Endodermal cell (in vitro differentiated cells): Measurements from ENCODE around the gene ZCCHC9. TPM values are rescaled to one million over a fixed set of nuclear protein-coding genes. Genes with fewer than 3 reads are reported as not detected.
A peak's percentile ranks its signal among the peaks of the same experiment; 100 is the strongest.

Experiments used
- DNase-seq: peaks from one replicate; pipeline ENCODE4 v3.0.0-alpha.2; 2017
- H3K27ac ChIP-seq: 2 replicates; pipeline ENCODE4 v1.5.1; 2013; ENCODE audit warnings: mild to moderate bottlenecking, low read depth, low read length, moderate library complexity
- H3K27me3 ChIP-seq: 2 replicates; pipeline ENCODE4 v1.6.1; 2013; ENCODE audit warnings: mild to moderate bottlenecking, low read length, moderate library complexity; ENCODE audit not compliant: insufficient read depth, control insufficient read depth, poor library complexity, severe bottlenecking
- H3K36me3 ChIP-seq: 2 replicates; pipeline ENCODE4 v1.7.0; 2013; ENCODE audit warnings: mild to moderate bottlenecking, low read length, moderate library complexity; ENCODE audit not compliant: control insufficient read depth, insufficient read depth
- H3K4me1 ChIP-seq: one replicate; pipeline ENCODE4 v1.7.0; 2013; ENCODE audit warnings: low read length; ENCODE audit not compliant: control insufficient read depth, insufficient read depth
- H3K4me3 ChIP-seq: 2 replicates; pipeline ENCODE4 v1.5.1; 2013; ENCODE audit warnings: mild to moderate bottlenecking, low read length, moderate library complexity
- H3K9ac ChIP-seq: 2 replicates; pipeline ENCODE4 v1.6.1; 2013; ENCODE audit warnings: mild to moderate bottlenecking, low read length, moderate library complexity; ENCODE audit not compliant: poor library complexity, severe bottlenecking; ENCODE audit errors: extremely low read depth
- H3K9me3 ChIP-seq: 2 replicates; pipeline ENCODE4 v1.6.1; 2013; ENCODE audit warnings: mild to moderate bottlenecking, low read length, moderate library complexity; ENCODE audit not compliant: control insufficient read depth
- H3K27ac Mint-ChIP-seq: 2 replicates; pipeline ENCODE4 v1.8.0; 2020; ENCODE audit warnings: mixed read lengths
- H3K27me3 Mint-ChIP-seq: 2 replicates; pipeline ENCODE4 v1.8.0; 2021; ENCODE audit warnings: mild to moderate bottlenecking, mixed read lengths; ENCODE audit not compliant: insufficient read depth
- H3K36me3 Mint-ChIP-seq: 2 replicates; pipeline ENCODE4 v1.8.0; 2020; ENCODE audit warnings: low read depth, mixed read lengths
- H3K4me1 Mint-ChIP-seq: 2 replicates; pipeline ENCODE4 v1.8.0; 2020; ENCODE audit warnings: mixed read lengths
- H3K4me3 Mint-ChIP-seq: 2 replicates; pipeline ENCODE4 v1.8.0; 2020; ENCODE audit warnings: mild to moderate bottlenecking, moderate library complexity, mixed read lengths
- H3K9me3 Mint-ChIP-seq: 2 replicates; pipeline ENCODE4 v1.8.0; 2020; ENCODE audit warnings: mild to moderate bottlenecking, mixed read lengths
- WGBS, 2 experiments: methylation state at CpG; one replicate each; pipeline versions ENCODE4 v1.1.5 to v1.1.7; 2013; ENCODE audit warnings: missing lambda C conversion rate in 2 of 2, mixed read lengths in 1 of 2; ENCODE audit not compliant: insufficient coverage in 1 of 2, insufficient read length in 1 of 2; 5-methylcytosine and 5-hydroxymethylcytosine counted together
- total RNA-seq, 2 donors: library from RNA; stranded (reverse); fragmentation: NEBNext Ultra II Directional in 1 of 2; extraction: Animal tissue kit (Norgen Biotek cat#: 25700) in 1 of 2; gene quantifications; 2 replicates in 1 of 2; 3 replicates in 1 of 2; pipeline ENCODE4 v1.2.1, GENCODE V29; 2021
- TF ChIP-seq, protein P1 (sequence below): fragments of 200-600 bp; sonication (generic); conservative IDR thresholded peaks from 2 replicates; pipeline ENCODE4 v1.5.0; 2021; ENCODE audit warnings: antibody characterized with exemption, mild to moderate bottlenecking

ZCCHC9 gene
- total RNA-seq, 2 donors from 2014 or later: 40.1 to 40.8 TPM

- Histone ChIP-seq H3K9ac (peak overlapping the region; percentile 88), H3K4me3 (peak overlapping the region; percentile 97), H3K36me3 (peaks cover 9% of the 10 kb centered on the region), H3K27me3 (no peaks in the 10 kb centered on the region), H3K27ac (peak overlapping the region; percentile 61), H3K4me1 (peaks cover 4% of the 10 kb centered on the region), H3K9me3 (no peaks in the 10 kb centered on the region)
- no peak for DNase-seq
- H3K4me1 Mint-ChIP-seq: peaks cover 12% of the 10 kb centered on the region
- 0 to 4% methylated on average over 2 of the region's 2 CpGs for WGBS, 2 experiments
- no peaks in the 10 kb centered on the region for H3K9me3 Mint-ChIP-seq
- H3K27ac Mint-ChIP-seq: peak overlapping the region; percentile 97
- TF ChIP-seq, protein P1, sequence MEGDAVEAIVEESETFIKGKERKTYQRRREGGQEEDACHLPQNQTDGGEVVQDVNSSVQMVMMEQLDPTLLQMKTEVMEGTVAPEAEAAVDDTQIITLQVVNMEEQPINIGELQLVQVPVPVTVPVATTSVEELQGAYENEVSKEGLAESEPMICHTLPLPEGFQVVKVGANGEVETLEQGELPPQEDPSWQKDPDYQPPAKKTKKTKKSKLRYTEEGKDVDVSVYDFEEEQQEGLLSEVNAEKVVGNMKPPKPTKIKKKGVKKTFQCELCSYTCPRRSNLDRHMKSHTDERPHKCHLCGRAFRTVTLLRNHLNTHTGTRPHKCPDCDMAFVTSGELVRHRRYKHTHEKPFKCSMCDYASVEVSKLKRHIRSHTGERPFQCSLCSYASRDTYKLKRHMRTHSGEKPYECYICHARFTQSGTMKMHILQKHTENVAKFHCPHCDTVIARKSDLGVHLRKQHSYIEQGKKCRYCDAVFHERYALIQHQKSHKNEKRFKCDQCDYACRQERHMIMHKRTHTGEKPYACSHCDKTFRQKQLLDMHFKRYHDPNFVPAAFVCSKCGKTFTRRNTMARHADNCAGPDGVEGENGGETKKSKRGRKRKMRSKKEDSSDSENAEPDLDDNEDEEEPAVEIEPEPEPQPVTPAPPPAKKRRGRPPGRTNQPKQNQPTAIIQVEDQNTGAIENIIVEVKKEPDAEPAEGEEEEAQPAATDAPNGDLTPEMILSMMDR: no peak
- H3K36me3 Mint-ChIP-seq: peaks cover 3% of the 10 kb centered on the region
- H3K27me3 Mint-ChIP-seq: no peaks in the 10 kb centered on the region
- H3K4me3 Mint-ChIP-seq: peak overlapping the region; percentile 78
Observed at GRCh38 chr5:81300921-81301270, 491 bp upstream of the ZCCHC9 start.

GRCh38 chr5:81302596-81302995 lies 1.2 kb downstream of the ZCCHC9 start:
- no peak for DNase-seq
- Mint-ChIP-seq H3K27ac (no peak overlapping the region), H3K27me3 (no peaks in the 10 kb centered on the region), H3K9me3 (no peaks in the 10 kb centered on the region), H3K36me3 (peaks cover 3% of the 10 kb centered on the region), H3K4me3 (peak overlapping the region; percentile 78), H3K4me1 (peaks cover 12% of the 10 kb centered on the region)
- no peaks in the 10 kb centered on the region for H3K27me3 ChIP-seq
- WGBS, 2 experiments: 92 to 93% methylated on average over 2 to 4 of the region's 5 CpGs
- H3K36me3 ChIP-seq: peaks cover 9% of the 10 kb centered on the region
- peak overlapping the region; percentile 97 for H3K4me3 ChIP-seq
- TF ChIP-seq, protein P1: no peak
- H3K9ac ChIP-seq: peak overlapping the region; percentile 88
- H3K4me1 ChIP-seq: peaks cover 4% of the 10 kb centered on the region
- no peaks in the 10 kb centered on the region for H3K9me3 ChIP-seq
- H3K27ac ChIP-seq: no peak overlapping the region

DNA sequence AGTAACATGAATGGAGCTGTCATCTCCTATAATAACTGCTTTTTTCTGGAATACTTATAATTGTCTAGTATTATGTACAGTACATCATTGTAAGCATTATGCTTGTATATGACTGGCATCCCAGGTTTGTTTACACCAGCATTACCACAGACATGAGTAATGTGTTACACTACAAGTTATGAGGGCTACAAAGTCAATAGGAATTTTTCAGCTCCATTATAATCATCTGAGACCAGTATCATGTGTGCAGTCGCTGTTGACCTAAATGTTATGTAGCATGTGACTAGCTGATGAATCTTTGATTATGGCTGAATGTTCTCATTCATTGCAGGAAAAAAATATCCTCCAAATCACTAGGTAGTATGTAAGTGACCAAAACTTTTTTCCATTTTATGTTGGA lies 2.2 kb downstream of the ZCCHC9 start:
- Mint-ChIP-seq H3K9me3 (no peaks in the 10 kb centered on the region), H3K27me3 (no peaks in the 10 kb centered on the region), H3K36me3 (peaks cover 4% of the 10 kb centered on the region), H3K4me3 (no peak overlapping the region), H3K27ac (no peak overlapping the region), H3K4me1 (peaks cover 12% of the 10 kb centered on the region)
- no peak for DNase-seq
- H3K27me3 ChIP-seq: no peaks in the 10 kb centered on the region
- no peak overlapping the region for H3K27ac ChIP-seq
- TF ChIP-seq, protein P1: no peak
- no peak overlapping the region for H3K9ac ChIP-seq
- 100% methylated on average over 1 of the region's 1 CpG for WGBS, 2 experiments
- no peaks in the 10 kb centered on the region for H3K9me3 ChIP-seq
- peaks cover 9% of the 10 kb centered on the region for H3K36me3 ChIP-seq
- no peak overlapping the region for H3K4me3 ChIP-seq
- H3K4me1 ChIP-seq: peaks cover 4% of the 10 kb centered on the region
